Measurements from ENCODE around the gene FAM163B.

DNA sequence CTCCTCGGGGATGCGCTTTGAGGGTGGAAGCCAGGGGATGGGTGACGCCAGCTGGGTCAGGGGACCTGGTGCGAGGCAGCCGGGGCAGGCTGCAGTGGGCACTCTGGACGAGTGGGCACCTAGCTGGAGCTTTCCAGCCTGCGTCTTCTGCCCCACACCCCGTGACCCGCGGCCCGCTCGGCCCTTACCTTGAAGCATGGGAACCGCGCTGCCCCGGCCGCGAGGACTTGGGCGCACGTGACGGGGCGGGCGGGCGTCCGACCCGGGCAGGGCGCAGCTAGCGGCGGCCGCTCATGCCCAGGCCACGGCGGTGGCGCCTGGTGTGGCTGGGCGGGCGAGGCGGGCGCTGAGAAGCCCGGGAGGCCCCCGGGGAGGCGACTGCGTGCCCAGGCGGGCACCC, 300 bp downstream of the FAM163B start:
- TF ChIP-seq BCL11A (tag by site-specific recombination; IDR thresholded peaks at IDR 0.05; ENCODE audit: low read depth) (no peak), ZFP37 (tag by site-specific recombination; IDR thresholded peaks at IDR 0.05) (no peak), ZNF157 (tag by site-specific recombination; IDR thresholded peaks at IDR 0.05) (no peak)
- TF ChIP-seq, protein P1, sequence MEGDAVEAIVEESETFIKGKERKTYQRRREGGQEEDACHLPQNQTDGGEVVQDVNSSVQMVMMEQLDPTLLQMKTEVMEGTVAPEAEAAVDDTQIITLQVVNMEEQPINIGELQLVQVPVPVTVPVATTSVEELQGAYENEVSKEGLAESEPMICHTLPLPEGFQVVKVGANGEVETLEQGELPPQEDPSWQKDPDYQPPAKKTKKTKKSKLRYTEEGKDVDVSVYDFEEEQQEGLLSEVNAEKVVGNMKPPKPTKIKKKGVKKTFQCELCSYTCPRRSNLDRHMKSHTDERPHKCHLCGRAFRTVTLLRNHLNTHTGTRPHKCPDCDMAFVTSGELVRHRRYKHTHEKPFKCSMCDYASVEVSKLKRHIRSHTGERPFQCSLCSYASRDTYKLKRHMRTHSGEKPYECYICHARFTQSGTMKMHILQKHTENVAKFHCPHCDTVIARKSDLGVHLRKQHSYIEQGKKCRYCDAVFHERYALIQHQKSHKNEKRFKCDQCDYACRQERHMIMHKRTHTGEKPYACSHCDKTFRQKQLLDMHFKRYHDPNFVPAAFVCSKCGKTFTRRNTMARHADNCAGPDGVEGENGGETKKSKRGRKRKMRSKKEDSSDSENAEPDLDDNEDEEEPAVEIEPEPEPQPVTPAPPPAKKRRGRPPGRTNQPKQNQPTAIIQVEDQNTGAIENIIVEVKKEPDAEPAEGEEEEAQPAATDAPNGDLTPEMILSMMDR (tag by site-specific recombination; IDR thresholded peaks at IDR 0.05): no peak
